Bronchus fibroblast of lung (primary cell): ENCODE data around the gene GGTLC1. TPM values are rescaled to one million over a fixed set of nuclear protein-coding genes. Genes with fewer than 3 reads are reported as not detected.

Experiments
- total RNA-seq: library from RNA; depleted of rRNA; stranded (reverse); fragments of >200 nt; gene quantifications from 2 replicates; pipeline ENCODE4 v1.2.3, GENCODE V29; 2015

Gene GGTLC1
- total RNA-seq = not detected in 2 replicates

GRCh38 chr20:23988561-23988960 is at the start of gene GGTLC1:
Gene GGTLC1, minus strand, starts transcription at chr20:23988779. Its CDS starts 2,168 bp downstream, at chr20:23986611.

Other genes with a start within 250 kb of the GGTLC1 start
- gene CST1, start 237.8 kb downstream of the GGTLC1 start, total RNA-seq = not detected in 2 replicates
- not detected in 2 replicates for gene CST2, start 162.1 kb downstream of the GGTLC1 start, total RNA-seq
- not detected in 2 replicates for gene CST5, start 109.0 kb downstream of the GGTLC1 start, total RNA-seq